Naive B cell (primary cell): Measurements from ENCODE around the gene SOS2. TPM values are rescaled to one million over a fixed set of nuclear protein-coding genes. Genes with fewer than 3 reads are reported as not detected.

Experiments used
- ATAC-seq, 2 donors: fragments of 150-1000 bp; cut with Tn5 transposase; 2 replicates each; pipeline ENCODE4 v1.10.0; 2021; ENCODE audit warnings: low read depth in 2 of 2, mild to moderate bottlenecking in 2 of 2, moderate library complexity in 2 of 2
- DNase-seq: peaks from one replicate; pipeline ENCODE4 v3.0.0; 2022
- H3K27ac Mint-ChIP-seq, 6 donors: one replicate each; pipeline ENCODE4 v1.8.0; 2020 to 2022; ENCODE audit warnings: mild to moderate bottlenecking in 6 of 6, mixed read lengths in 6 of 6, moderate library complexity in 5 of 6, inconsistent platforms in 2 of 6
- H3K27me3 Mint-ChIP-seq, 3 donors: one replicate each; pipeline ENCODE4 v1.8.0; 2021 to 2022; ENCODE audit warnings: mixed read lengths in 3 of 3, mild to moderate bottlenecking in 1 of 3
- H3K36me3 Mint-ChIP-seq, 2 donors: one replicate each; pipeline ENCODE4 v1.8.0; 2020 to 2022; ENCODE audit warnings: mixed read lengths in 2 of 2, inconsistent platforms in 1 of 2, mild to moderate bottlenecking in 1 of 2
- H3K4me1 Mint-ChIP-seq, 3 donors: one replicate each; pipeline ENCODE4 v1.8.0; 2020 to 2022; ENCODE audit warnings: mixed read lengths in 3 of 3, inconsistent platforms in 1 of 3, mild to moderate bottlenecking in 1 of 3, moderate library complexity in 1 of 3
- H3K4me3 Mint-ChIP-seq, 8 donors: one replicate each; pipeline ENCODE4 v1.8.0; 2020 to 2022; ENCODE audit warnings: mild to moderate bottlenecking in 8 of 8, mixed read lengths in 8 of 8, moderate library complexity in 8 of 8, inconsistent platforms in 2 of 8
- H3K9me3 Mint-ChIP-seq, 7 donors: one replicate each; pipeline ENCODE4 v1.8.0; 2020 to 2022; ENCODE audit warnings: mixed read lengths in 7 of 7, mild to moderate bottlenecking in 5 of 7, inconsistent platforms in 2 of 7, moderate library complexity in 1 of 7
- polyA plus RNA-seq, 6 donors: library from polyadenylated mRNA; unstranded; fragments of 300-500 nt; fragmentation: Illumina TruSeq; gene quantifications; one replicate each; pipeline ENCODE4 v1.2.3, GENCODE V29; 2021; ENCODE audit warnings: low read depth in 6 of 6

SOS2 gene
- polyA plus RNA-seq, 6 donors from 2014 or later, result 15.6 to 34.8 (median 20.3) TPM

DNA sequence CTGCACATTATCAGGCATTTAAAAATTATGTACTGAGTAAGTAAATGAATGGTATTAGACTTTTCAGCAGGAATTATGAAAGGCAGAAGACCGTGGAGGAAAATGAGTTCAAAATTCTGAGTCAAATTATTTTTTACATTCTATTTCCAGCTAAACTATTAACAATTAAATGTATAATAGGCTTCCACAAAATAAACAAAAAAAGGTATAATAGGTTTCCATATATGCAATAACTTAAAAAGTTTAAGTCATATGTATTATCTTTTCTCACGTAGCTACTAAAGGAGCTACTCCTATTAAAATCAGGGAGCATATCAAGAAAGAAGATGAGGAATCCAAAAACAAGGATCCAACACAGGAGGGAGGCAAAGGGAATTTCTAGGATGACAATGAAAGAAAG, 103.6 kb downstream of the SOS2 start:
- H3K9me3 Mint-ChIP-seq, result peaks cover 0 to 3% (median 0%) of the 10 kb centered on the region in 7 donors
- no peak for ATAC-seq
- H3K27me3 Mint-ChIP-seq, result no peaks in the 10 kb centered on the region
- H3K4me3 Mint-ChIP-seq, result no peak overlapping the region
- H3K36me3 Mint-ChIP-seq, result peaks cover 20 to 44% of the 10 kb centered on the region in 2 donors
- peaks cover 0 to 7% (median 0%) of the 10 kb centered on the region in 3 donors for H3K4me1 Mint-ChIP-seq
- H3K27ac Mint-ChIP-seq, result peak overlapping the region in 1 of 6 donors; percentile 32
- no peak for DNase-seq

DNA sequence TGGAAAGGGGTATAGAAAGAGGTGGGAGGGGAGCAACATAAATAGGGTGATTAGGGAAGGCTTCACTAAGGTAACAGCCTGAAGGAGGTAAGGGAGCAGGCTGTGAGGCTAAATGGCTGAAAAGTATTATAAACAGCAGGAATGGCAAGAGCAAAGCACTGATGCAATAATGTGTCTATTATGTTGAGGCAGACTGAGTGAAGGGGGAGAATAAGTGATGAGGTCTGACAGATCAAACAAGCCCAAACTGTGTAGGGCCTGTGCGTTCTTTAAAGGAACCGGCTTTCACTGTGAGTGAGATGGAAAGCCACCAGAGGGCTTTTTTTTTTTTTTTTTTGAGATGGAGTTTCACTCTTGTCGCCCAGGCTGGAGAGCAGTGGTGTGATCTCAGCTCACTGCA, 108.3 kb downstream of the SOS2 start:
- DNase-seq, result no peak
- H3K27ac Mint-ChIP-seq, result peak overlapping the region in 1 of 6 donors; percentile 11
- ATAC-seq, result no peak
- peaks cover 0 to 5% (median 0%) of the 10 kb centered on the region in 3 donors for H3K4me1 Mint-ChIP-seq
- no peaks in the 10 kb centered on the region for H3K27me3 Mint-ChIP-seq
- H3K4me3 Mint-ChIP-seq, result no peak overlapping the region
- no peaks in the 10 kb centered on the region for H3K9me3 Mint-ChIP-seq
- H3K36me3 Mint-ChIP-seq, result peaks cover 20 to 38% of the 10 kb centered on the region in 2 donors

DNA sequence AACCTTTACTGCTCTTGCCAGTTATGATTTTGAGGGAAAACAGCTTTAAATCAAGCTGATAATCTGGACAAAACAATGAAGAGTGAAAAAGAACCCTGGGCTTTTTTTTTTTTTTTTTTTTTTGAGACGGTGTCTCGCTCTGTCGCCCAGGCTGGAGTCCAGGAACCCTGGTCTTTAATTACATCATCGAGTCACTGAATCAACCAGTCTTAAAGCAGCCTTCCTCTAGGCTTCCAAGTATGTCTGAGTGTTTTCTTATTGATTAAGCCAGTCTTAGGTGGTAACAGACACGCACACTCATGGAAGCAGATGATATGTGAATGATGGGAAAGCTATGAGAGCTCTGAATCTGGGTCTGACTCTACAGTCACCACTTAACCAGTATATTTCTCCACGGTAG, 109.1 kb downstream of the SOS2 start:
- ATAC-seq, result no peak
- no peak for DNase-seq
- Mint-ChIP-seq H3K4me1 (peaks cover 0 to 5% (median 0%) of the 10 kb centered on the region in 3 donors), H3K9me3 (no peaks in the 10 kb centered on the region), H3K4me3 (no peak overlapping the region), H3K36me3 (peaks cover 18 to 30% of the 10 kb centered on the region in 2 donors), H3K27me3 (no peaks in the 10 kb centered on the region), H3K27ac (no peak overlapping the region)

DNA sequence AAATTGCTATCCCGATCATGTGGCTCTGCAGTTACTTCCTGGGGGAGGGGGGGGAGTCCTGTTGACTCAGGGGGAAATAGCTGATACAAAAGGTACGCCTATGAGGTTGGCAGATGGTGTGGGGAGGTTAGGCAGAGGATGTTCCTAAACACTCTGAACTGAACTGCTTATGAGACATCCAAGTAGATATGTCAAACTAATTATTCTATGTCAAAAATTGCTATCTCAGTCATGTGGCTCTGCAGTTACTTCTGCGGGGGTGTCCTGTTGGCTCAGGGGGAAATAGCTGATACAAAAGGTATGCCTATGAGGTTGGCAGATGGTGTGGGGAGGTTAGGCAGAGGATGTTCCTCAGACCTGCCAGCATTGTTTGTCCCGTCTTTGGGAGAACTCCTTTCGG, 109.9 kb downstream of the SOS2 start:
- ATAC-seq (no peak), DNase-seq (no peak)
- Mint-ChIP-seq H3K27me3 (no peaks in the 10 kb centered on the region), H3K9me3 (no peaks in the 10 kb centered on the region), H3K36me3 (peaks cover 18 to 30% of the 10 kb centered on the region in 2 donors), H3K4me1 (peaks cover 5 to 7% (median 6%) of the 10 kb centered on the region in 3 donors), H3K27ac (peak overlapping the region in 2 of 6 donors; percentile 44 to 56), H3K4me3 (peak overlapping the region in 1 of 8 donors; percentile 33)

DNA sequence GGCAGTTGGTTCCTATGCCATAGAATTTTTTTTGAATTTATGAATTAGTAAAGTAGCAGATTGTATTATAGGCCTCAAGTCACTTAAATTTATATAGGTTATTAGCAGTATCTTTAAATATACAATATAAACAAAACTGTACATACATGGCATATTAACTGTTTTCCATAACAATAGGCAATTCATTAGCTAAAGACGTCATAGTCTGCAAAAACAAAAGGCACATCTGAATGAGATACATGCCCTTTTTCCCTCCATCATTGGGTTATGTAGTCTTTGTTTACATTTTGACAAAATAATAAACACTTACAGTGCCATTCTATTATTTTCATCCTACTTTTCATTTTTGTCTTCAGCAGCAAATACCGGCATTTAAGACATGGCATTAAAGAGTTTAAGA, 113.9 kb downstream of the SOS2 start:
- no peaks in the 10 kb centered on the region for H3K27me3 Mint-ChIP-seq
- H3K36me3 Mint-ChIP-seq, result peaks cover 7 to 17% of the 10 kb centered on the region in 2 donors
- H3K9me3 Mint-ChIP-seq, result no peaks in the 10 kb centered on the region
- H3K4me1 Mint-ChIP-seq, result peaks cover 17 to 43% (median 32%) of the 10 kb centered on the region in 3 donors
- peak overlapping the region in 1 of 8 donors; percentile 49 for H3K4me3 Mint-ChIP-seq
- H3K27ac Mint-ChIP-seq, result peak overlapping the region in 5 of 6 donors; percentile 65 to 98 (median 87)
- DNase-seq (no peak), ATAC-seq (no peak)

DNA sequence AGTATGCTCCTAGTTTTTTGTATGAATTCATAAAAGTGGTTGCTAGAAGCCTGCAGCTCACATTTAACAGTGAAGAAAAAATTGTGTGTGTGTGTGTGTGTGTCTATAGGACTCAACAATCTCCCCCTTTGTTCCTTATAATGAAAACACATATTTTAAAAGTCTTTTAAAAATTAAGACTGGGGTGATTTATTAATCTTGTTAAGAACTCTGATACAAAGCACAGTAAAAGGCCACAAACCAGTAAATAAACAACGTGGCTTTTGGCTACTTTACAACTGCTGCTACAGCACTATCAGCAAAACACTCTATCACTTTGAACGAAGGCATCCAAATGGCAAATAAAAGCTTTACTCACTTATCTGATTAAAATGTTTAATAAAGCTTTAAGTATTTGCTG, 114.4 kb downstream of the SOS2 start:
- Mint-ChIP-seq H3K9me3 (no peaks in the 10 kb centered on the region), H3K36me3 (peaks cover 7 to 17% of the 10 kb centered on the region in 2 donors), H3K4me3 (peak overlapping the region; percentile 89 to 99 (median 97)), H3K4me1 (peaks cover 17 to 48% (median 32%) of the 10 kb centered on the region in 3 donors), H3K27ac (peak overlapping the region; percentile 98 to 99 (median 99)), H3K27me3 (no peaks in the 10 kb centered on the region)
- no peak for ATAC-seq
- no peak for DNase-seq

DNA sequence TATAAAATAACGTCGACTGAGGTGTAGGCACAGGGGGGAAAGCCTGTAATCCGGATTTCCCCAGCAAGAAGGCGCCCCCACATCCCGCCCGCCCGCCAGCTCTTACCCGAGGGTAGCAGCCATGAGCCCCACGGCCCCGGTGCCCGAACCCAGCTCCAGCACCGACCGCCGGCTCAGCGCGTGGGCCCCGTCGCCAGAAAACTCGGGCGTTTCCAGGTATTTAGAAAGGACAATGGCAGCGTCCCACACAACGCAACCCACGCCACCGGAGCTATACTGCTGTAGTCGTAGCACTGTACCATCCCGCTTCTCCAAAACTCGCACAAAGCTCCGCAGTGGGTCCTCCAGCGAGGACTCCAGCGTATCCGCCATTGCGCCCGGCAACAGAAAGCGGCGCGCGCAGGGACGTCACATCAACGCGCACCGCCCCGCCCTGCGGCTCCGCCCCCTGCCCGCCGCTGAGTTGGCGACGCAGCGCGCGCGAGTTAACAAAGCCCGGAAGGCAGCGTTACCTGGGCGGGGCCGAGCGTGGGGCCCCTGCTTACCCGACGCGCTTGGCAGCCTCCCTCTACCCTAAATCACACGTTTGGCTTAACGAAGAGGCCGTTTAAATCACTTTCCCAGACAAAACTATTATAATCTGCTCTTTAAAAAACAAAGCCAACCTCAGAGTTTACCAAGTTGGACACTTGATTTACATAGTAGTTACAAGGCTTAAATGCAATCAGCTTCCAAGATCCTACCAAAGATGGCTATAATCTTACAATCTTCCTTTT, 115.0 kb downstream of the SOS2 start, which contains the start of gene VCPKMT:
Gene VCPKMT, minus strand, starts transcription at position 392 of the 776 bp plus-strand sequence. Its CDS starts 20 bp downstream, at position 372.
- peaks cover 8 to 16% of the 10 kb centered on the region in 2 donors for H3K36me3 Mint-ChIP-seq
- H3K9me3 Mint-ChIP-seq, result no peaks in the 10 kb centered on the region
- H3K4me3 Mint-ChIP-seq, result peak within 1 kb of the TSS; percentile 89 to 99 (median 97)
- peak; percentile 88 to 89 for ATAC-seq
- no peaks in the 10 kb centered on the region for H3K27me3 Mint-ChIP-seq
- H3K27ac Mint-ChIP-seq, result peak within 1 kb of the TSS; percentile 98 to 99 (median 99)
- H3K4me1 Mint-ChIP-seq, result peaks cover 17 to 52% (median 38%) of the 10 kb centered on the region in 3 donors
- DNase-seq, result peak; percentile 97

DNA sequence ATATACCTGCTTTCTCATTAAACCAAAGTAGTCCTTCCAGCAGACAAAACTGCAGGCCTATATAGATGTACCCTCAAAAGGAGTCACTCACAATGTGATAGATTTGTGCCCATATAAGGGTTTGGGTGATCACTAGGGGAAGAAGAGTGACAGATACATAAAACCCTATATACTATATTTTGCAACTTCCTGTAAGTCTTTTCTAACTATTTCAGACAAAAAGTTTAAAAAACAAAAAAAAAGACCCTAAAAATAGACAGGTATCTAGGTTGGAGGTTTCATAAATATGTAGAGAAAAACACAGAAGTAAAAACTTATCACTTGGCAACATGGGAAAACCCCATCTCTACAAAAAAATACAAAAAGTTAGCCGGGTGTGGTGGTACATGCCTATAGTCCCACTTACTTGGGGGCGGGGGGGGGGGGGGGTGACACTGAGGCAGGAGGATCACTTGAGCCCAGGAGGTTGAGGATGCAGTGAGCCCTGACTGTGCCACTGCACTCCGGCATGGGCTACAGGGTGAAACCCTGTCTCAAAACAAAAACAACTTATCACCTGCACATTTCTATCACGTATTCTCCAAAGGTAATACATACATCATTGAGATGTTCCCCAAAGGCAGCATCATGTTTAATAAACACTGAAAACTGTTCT, 117.9 kb downstream of the SOS2 start:
- peaks cover 22 to 57% (median 51%) of the 10 kb centered on the region in 3 donors for H3K4me1 Mint-ChIP-seq
- H3K9me3 Mint-ChIP-seq, result no peaks in the 10 kb centered on the region
- H3K27ac Mint-ChIP-seq, result peak overlapping the region; percentile 84 to 99 (median 98)
- ATAC-seq (peak; percentile 55 to 58), DNase-seq (peak; percentile 79)
- peaks cover 16 to 20% of the 10 kb centered on the region in 2 donors for H3K36me3 Mint-ChIP-seq
- H3K27me3 Mint-ChIP-seq, result no peaks in the 10 kb centered on the region
- H3K4me3 Mint-ChIP-seq, result peak overlapping the region; percentile 46 to 99 (median 84)

DNA sequence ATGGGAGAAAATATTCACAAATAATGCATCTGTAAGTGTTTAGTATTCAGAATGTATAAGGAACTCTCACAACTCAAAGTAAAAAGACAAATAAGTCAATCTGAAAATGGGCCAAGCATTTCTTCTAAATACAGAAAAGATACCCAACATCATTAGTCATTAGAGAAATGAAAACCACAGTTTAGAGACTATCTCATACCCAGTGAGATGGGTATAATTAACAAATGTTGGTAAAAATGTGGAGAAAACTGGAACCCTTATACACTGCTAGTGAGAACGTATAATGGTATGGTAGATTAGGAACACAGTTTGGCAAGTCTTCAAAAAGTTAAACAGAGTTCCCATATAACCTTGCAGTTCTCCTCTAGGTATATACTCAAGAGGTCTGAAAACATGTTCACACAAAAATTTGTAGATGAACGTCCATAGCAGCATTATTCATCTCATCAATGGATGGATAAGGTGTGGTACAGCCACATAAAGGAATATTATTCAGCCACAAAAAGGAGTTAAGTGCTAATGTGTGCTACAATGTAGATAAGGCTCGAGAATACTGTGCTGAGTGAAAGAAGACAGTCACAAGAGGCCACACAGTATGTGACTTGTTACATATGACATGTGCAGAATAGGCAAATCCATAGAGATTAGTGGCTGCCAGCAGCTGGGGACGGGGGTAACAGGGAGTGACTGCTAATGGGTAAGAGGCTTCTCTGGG, 120.9 kb downstream of the SOS2 start:
- ATAC-seq (no peak), DNase-seq (no peak)
- H3K27ac Mint-ChIP-seq, result peak overlapping the region; percentile 9 to 98 (median 72)
- peaks cover 15 to 61% (median 46%) of the 10 kb centered on the region in 3 donors for H3K4me1 Mint-ChIP-seq
- H3K36me3 Mint-ChIP-seq, result peaks cover 11 to 21% of the 10 kb centered on the region in 2 donors
- H3K27me3 Mint-ChIP-seq, result no peaks in the 10 kb centered on the region
- peak overlapping the region in 1 of 8 donors; percentile 49 for H3K4me3 Mint-ChIP-seq
- no peaks in the 10 kb centered on the region for H3K9me3 Mint-ChIP-seq

DNA sequence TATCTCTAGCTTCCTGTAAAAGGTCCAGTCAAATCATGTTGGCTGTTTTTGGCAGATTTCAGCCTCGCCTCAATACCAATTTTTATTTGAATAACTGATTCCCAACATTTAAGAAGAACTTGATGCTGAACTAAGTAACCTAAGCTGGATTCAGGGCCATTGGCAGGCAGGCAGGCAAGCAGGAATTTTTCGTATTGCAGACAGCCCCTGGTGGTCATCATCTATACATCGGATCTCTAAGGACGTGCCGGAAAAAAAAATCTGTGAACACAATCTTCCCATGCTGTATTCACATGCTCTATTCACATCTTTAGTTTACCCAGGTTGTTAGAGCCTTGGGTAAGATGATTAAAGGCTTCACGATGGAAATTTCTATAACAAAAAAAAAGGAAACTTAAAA, 122.0 kb downstream of the SOS2 start:
- peaks cover 11 to 21% of the 10 kb centered on the region in 2 donors for H3K36me3 Mint-ChIP-seq

DNA sequence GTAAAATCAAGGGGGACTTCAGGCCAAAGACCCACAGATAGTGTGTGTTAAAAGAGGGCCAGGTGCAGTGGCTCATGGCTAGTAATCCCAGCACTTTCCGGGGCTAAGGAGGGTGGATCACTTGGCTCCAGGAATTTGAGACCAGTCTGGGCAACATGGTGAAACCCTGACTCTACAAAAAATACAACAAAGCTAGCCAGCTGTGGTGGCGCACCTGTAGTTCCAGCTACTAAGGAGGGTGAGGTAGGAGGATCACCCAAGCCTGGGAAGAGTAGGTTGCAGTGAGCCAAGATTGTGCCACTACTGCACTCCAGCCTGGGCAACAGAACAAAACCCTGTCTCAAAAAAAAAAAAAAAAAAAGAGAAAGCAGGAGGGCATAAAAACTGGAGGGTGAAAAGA, 123.5 kb downstream of the SOS2 start:
- no peaks in the 10 kb centered on the region for H3K9me3 Mint-ChIP-seq
- H3K4me1 Mint-ChIP-seq, result peaks cover 19 to 56% (median 42%) of the 10 kb centered on the region in 3 donors
- H3K27me3 Mint-ChIP-seq, result no peaks in the 10 kb centered on the region
- peaks cover 11 to 16% of the 10 kb centered on the region in 2 donors for H3K36me3 Mint-ChIP-seq
- no peak overlapping the region for H3K4me3 Mint-ChIP-seq
- peak overlapping the region in 5 of 6 donors; percentile 37 to 81 (median 60) for H3K27ac Mint-ChIP-seq
- DNase-seq (no peak), ATAC-seq (no peak)

More for the DNA sequence above, 122.0 kb downstream of the SOS2 start:
- DNase-seq (no peak), ATAC-seq (no peak)
- no peaks in the 10 kb centered on the region for H3K9me3 Mint-ChIP-seq
- H3K27me3 Mint-ChIP-seq, result no peaks in the 10 kb centered on the region
- H3K4me1 Mint-ChIP-seq, result peaks cover 14 to 55% (median 41%) of the 10 kb centered on the region in 3 donors
- H3K4me3 Mint-ChIP-seq, result peak overlapping the region in 1 of 8 donors; percentile 27
- H3K27ac Mint-ChIP-seq, result peak overlapping the region in 4 of 6 donors; percentile 73 to 98 (median 82)

DNA sequence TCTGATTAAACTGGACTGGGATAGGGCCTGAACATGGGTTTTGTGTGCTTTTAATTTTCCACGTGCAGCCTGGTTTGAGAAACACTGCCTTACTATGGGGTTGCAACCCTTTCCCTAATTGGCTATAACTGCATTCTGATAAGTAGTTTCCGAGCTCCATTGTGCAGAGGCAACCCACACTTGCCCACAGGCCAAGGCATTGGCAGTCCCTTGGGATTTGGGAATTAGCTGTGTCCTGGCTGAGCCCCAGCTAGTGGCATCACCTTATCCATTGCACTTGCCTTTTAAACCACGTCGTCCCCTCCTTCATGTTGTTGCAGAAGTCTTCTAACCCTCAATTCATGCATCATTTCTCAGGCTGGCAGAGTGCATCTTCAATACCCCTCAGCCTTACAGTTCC, 125.2 kb downstream of the SOS2 start:
- H3K27ac Mint-ChIP-seq, result peak overlapping the region; percentile 58 to 85 (median 80)
- H3K27me3 Mint-ChIP-seq, result no peaks in the 10 kb centered on the region
- ATAC-seq (no peak), DNase-seq (no peak)
- peaks cover 19 to 54% (median 31%) of the 10 kb centered on the region in 3 donors for H3K4me1 Mint-ChIP-seq
- peaks cover 9 to 13% of the 10 kb centered on the region in 2 donors for H3K36me3 Mint-ChIP-seq
- no peaks in the 10 kb centered on the region for H3K9me3 Mint-ChIP-seq
- no peak overlapping the region for H3K4me3 Mint-ChIP-seq

DNA sequence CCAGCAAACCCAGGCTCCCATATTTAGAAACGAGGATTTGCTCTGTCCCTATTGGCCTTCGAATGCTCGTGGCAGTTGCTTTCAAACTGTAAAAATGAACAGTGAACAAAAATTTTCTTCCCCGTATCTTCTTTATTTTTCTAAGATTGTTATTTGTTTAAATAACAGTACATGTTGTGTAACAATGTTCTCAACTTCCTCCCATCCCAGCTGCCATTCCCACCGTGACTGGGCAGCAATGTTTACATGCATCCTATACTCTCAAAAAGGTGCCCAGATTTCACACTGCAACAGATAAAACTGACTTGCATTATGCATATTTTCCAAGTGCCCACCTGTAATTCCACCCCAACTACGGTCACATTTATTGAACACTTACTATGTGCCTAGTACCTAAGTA, 127.8 kb downstream of the SOS2 start:
- Mint-ChIP-seq H3K4me1 (peaks cover 26 to 68% (median 39%) of the 10 kb centered on the region in 3 donors), H3K9me3 (no peaks in the 10 kb centered on the region), H3K36me3 (peaks cover 10% of the 10 kb centered on the region in 2 donors), H3K4me3 (peak overlapping the region; percentile 70 to 91 (median 81)), H3K27me3 (no peaks in the 10 kb centered on the region), H3K27ac (peak overlapping the region; percentile 24 to 93 (median 68))
- DNase-seq (no peak), ATAC-seq (no peak)
